ENCODE measurements around the gene RIPOR3. TPM values are rescaled to one million over a fixed set of nuclear protein-coding genes. Genes with fewer than 3 reads are reported as not detected.

The RIPOR3 gene
- total and polyA plus RNA-seq, 9 of the 15 experiments (the other 6 are each of a cell fraction or from before 2014, with no cell fraction given), result 3.3 to 62.7 (median 21.4) TPM

- no peak for TF ChIP-seq HDAC3 (IDR thresholded peaks at IDR 0.05; ENCODE audit: borderline replicate concordance, partially characterized antibody)
- TF ChIP-seq ZNF316 (IDR thresholded peaks at IDR 0.05), result 0 out of 2 replicates have a peak, but pooled peaks have one; percentile 25
- TF ChIP-seq TFAP4 (CRISPR knock-in tag; IDR thresholded peaks at IDR 0.05; ENCODE audit: borderline replicate concordance), result no peak
- peak; percentile 96 to 99 (median 98) for TF ChIP-seq CTCF (IDR thresholded peaks at IDR 0.05 in 2 of 3, conservative IDR thresholded peaks at IDR 0.05 in 1 of 3; ENCODE audit: insufficient read depth in 2 of 3, low read depth in 1 of 3, low read length in 3 of 3)
- peak in 1 of 2 experiments; percentile 38 for TF ChIP-seq AFF1 (IDR thresholded peaks at IDR 0.05; ENCODE audit: low read depth in 1 of 2, partially characterized antibody in 2 of 2)
- TF ChIP-seq CTCFL (IDR thresholded peaks at IDR 0.05; ENCODE audit: borderline replicate concordance, insufficient read depth, low read depth, low read length, poor library complexity, severe bottlenecking), result peak; percentile 95
- no peak for TF ChIP-seq PTRF (tag; IDR thresholded peaks at IDR 0.05)
- no peak for TF ChIP-seq LCOR (CRISPR knock-in tag; IDR thresholded peaks at IDR 0.05)
- TF ChIP-seq HIVEP1 (CRISPR knock-in tag; IDR thresholded peaks at IDR 0.05), result no peak
- peak; percentile 47; the same call in 1 of the 2 replicates for TF ChIP-seq USF1 (CRISPR knock-in tag; IDR thresholded peaks at IDR 0.05)
- TF ChIP-seq YY1 (IDR thresholded peaks at IDR 0.05; ENCODE audit: borderline replicate concordance in 1 of 3, control insufficient read depth in 1 of 3, extremely low read depth in 1 of 3, insufficient read depth in 3 of 3, insufficient read length in 1 of 3, insufficient replicate concordance in 2 of 3, low read depth in 1 of 3, low read length in 2 of 3), result peak in 1 of 3 experiments; percentile 37
- peak; percentile 55; the same call in 1 of the 2 replicates for TF ChIP-seq SMARCA4 (IDR thresholded peaks at IDR 0.05)
- peak; percentile 79 for TF ChIP-seq L3MBTL2 (IDR thresholded peaks at IDR 0.05)
- no peak for TF ChIP-seq ZNF197 (CRISPR knock-in tag; IDR thresholded peaks at IDR 0.05; ENCODE audit: low read depth)
- TF ChIP-seq STAT5A (IDR thresholded peaks at IDR 0.05; ENCODE audit: borderline replicate concordance, low read length), result no peak
- TF ChIP-seq XRCC5 (IDR thresholded peaks at IDR 0.05; ENCODE audit: low read depth, low read length), result peak; percentile 85
These were observed 103.2 kb downstream of the RIPOR3 start (continued) for GRCh38 chr20:50588034-50588736.

Data from K562 (cell line).